HepG2 (cell line): ENCODE data around the gene TRIM34. TPM values are rescaled to one million over a fixed set of nuclear protein-coding genes. Genes with fewer than 3 reads are reported as not detected.

Source experiments
- ARID3A ChIP-seq: IDR thresholded peaks from 2 replicates; pipeline ENCODE4 v1.6.1; 2012; ENCODE audit warnings: low read depth, low read length, improper control_type of control experiment
- CREB3 ChIP-seq: sonication (generic); formaldehyde crosslinking; IDR thresholded peaks from 2 replicates; pipeline ENCODE4 v1.5.0; 2020; ENCODE audit warnings: missing genetic modification reagents
- DBP ChIP-seq: sonication (generic); formaldehyde crosslinking; IDR thresholded peaks from 2 replicates; pipeline ENCODE4 v1.4.0; 2020; ENCODE audit warnings: missing genetic modification reagents; ENCODE audit errors: not compliant biosample characterization
- EEA1 ChIP-seq: sonication (generic); formaldehyde crosslinking; IDR thresholded peaks from 2 replicates; pipeline ENCODE4 v1.5.1; 2020; ENCODE audit warnings: mild to moderate bottlenecking, missing genetic modification reagents, borderline replicate concordance
- FIP1L1 ChIP-seq: fragments of 200-400 bp; formaldehyde crosslinking; IDR thresholded peaks from 2 replicates; pipeline ENCODE4 v1.6.1; 2018; ENCODE audit warnings: low read depth, mild to moderate bottlenecking, low read length, moderate library complexity, borderline replicate concordance; ENCODE audit not compliant: insufficient read depth
- GZF1 ChIP-seq: sonication (generic); formaldehyde crosslinking; IDR thresholded peaks from 2 replicates; pipeline ENCODE4 v1.5.1; 2020; ENCODE audit warnings: mild to moderate bottlenecking, missing genetic modification reagents
- HDAC1 ChIP-seq: sonication (generic); formaldehyde crosslinking; IDR thresholded peaks from 2 replicates; pipeline ENCODE4 v1.5.1; 2020; ENCODE audit warnings: mild to moderate bottlenecking, missing genetic modification reagents
- HOMEZ ChIP-seq: IDR thresholded peaks from 2 replicates; pipeline ENCODE4 v1.6.1; 2016; ENCODE audit warnings: low read depth
- KAT8 ChIP-seq: IDR thresholded peaks from 2 replicates; pipeline ENCODE4 v1.6.1; 2016; ENCODE audit warnings: missing genetic modification reagents, missing compliant biosample characterization
- KDM3A ChIP-seq: IDR thresholded peaks from 2 replicates; pipeline ENCODE4 v1.6.1; 2018; ENCODE audit warnings: low read depth, missing compliant biosample characterization
- MATR3 ChIP-seq: sonication (generic); formaldehyde crosslinking; IDR thresholded peaks from 2 replicates; pipeline ENCODE4 v1.4.0; 2020; ENCODE audit warnings: missing genetic modification reagents
- NFYC ChIP-seq: IDR thresholded peaks from 2 replicates; pipeline ENCODE4 v1.6.1; 2016; ENCODE audit warnings: missing genetic modification reagents, missing compliant biosample characterization
- PHF20 ChIP-seq: sonication (generic); formaldehyde crosslinking; IDR thresholded peaks from 2 replicates; pipeline ENCODE4 v1.5.0; 2020; ENCODE audit warnings: mild to moderate bottlenecking, missing genetic modification reagents
- SMARCE1 ChIP-seq: fragments of 450-650 bp; IDR thresholded peaks from 2 replicates; pipeline ENCODE4 v1.6.1; 2017; ENCODE audit warnings: borderline replicate concordance
- SNAPC2 ChIP-seq: sonication (generic); formaldehyde crosslinking; IDR thresholded peaks from 2 replicates; pipeline ENCODE4 v1.8.1; 2022; ENCODE audit warnings: mild to moderate bottlenecking, missing genetic modification reagents
- XRCC5 ChIP-seq: fragments of 200-400 bp; formaldehyde crosslinking; optimal IDR thresholded peaks from 2 replicates; pipeline ENCODE3; 2017; ENCODE audit warnings: mild to moderate bottlenecking, low read length
- ZFX ChIP-seq: sonication (generic); formaldehyde crosslinking; IDR thresholded peaks from 2 replicates; pipeline ENCODE4 v1.4.0; 2020; ENCODE audit warnings: mild to moderate bottlenecking, low read depth, missing genetic modification reagents, moderate library complexity
- ZNF660 ChIP-seq: sonication (generic); formaldehyde crosslinking; IDR thresholded peaks from 2 replicates; pipeline ENCODE4 v1.5.1; 2020; ENCODE audit warnings: mild to moderate bottlenecking, low read depth, missing genetic modification reagents, borderline replicate concordance
- ZNF709 ChIP-seq: sonication (generic); formaldehyde crosslinking; IDR thresholded peaks from 2 replicates; pipeline ENCODE4 v1.5.0; 2020; ENCODE audit warnings: mild to moderate bottlenecking, missing genetic modification reagents
- ZSCAN9 ChIP-seq: IDR thresholded peaks from 2 replicates; pipeline ENCODE4 v1.6.1; 2016; ENCODE audit warnings: borderline replicate concordance
- polyA plus RNA-seq, 8 experiments: library from polyadenylated mRNA; depleted of rRNA in 3 of 8; stranded (reverse) in 7 of 8; unstranded in 1 of 8; fragments of >200 nt; fragmentation: Illumina TruSeq in 4 of 8; extraction: Trizol in 4 of 8; gene quantifications; 2 replicates each; pipeline versions ENCODE4 v1.2.1 to v1.2.3, GENCODE V29; 2011 to 2016; ENCODE audit warnings: low read depth in 4 of 8, missing spikeins in 1 of 8, mixed read lengths in 1 of 8; ENCODE audit not compliant: insufficient read depth in 1 of 8
- total RNA-seq, 5 experiments: library from RNA; depleted of rRNA; stranded (reverse); fragments of >200 nt; fragmentation: Illumina TruSeq; extraction: Trizol; gene quantifications; 2 replicates each; pipeline ENCODE4 v1.2.3, GENCODE V29; 2016; ENCODE audit warnings: low read depth in 1 of 5
- TF ChIP-seq, protein P1 (sequence below): sonication (generic); formaldehyde crosslinking; IDR thresholded peaks from 2 replicates; pipeline ENCODE4 v1.8.1; 2023; ENCODE audit warnings: missing genetic modification reagents, inconsistent platforms, borderline replicate concordance
- TF ChIP-seq, protein P2 (sequence below): sonication (generic); formaldehyde crosslinking; IDR thresholded peaks from 2 replicates; pipeline ENCODE4 v1.4.0; 2020; ENCODE audit warnings: missing genetic modification reagents

Gene TRIM34
- total and polyA plus RNA-seq, 2 of the 13 experiments (the other 11 are each of a cell fraction or from before 2014, with no cell fraction given): 0.13 to 0.42 TPM

DNA sequence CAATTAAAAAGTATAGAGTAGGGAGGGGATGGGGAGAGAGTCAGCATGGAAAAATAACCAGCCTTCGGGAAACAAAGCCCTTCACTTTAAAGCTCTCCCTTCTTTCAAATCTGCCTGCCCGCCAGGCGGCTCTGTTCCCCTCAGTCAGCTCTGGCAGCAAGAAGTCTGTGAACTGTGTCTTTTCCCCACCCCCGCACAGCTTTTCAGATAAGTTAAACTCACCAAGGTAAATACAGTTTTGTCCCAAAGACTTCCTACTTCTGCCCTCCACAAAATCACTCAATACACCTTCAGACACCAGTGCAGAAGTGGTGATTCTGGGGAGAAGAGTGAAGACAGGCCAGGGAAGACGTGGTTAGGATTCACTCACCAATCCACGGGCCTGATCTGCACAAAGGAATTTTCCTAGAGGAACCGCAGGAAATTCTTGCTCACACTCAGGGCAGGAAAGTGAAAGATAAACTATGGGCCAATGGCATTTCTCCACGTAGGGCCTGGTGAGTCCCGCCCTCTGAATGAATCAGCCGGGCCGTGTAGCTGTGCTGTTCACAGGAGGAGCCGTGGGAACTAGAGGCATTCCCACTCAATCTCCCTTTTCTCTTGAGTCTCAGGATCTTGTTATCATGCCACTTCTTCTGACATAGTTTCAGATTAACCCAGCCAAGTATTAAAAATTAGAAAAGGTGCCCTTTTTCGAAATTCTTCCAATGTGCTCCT lies 60.0 kb downstream of the TRIM34 start, which contains the start of gene TRIM5 (continued):
- TF ChIP-seq CREB3 (CRISPR knock-in tag) (no peak), HDAC1 (CRISPR knock-in tag) (peak; percentile 30; the same call in 1 of the 2 replicates), SMARCE1 (no peak), ZSCAN9 (CRISPR knock-in tag) (no peak), PHF20 (peak; percentile 68), ARID3A (0 out of 2 replicates have a peak, but pooled peaks have one; percentile 32), DBP (CRISPR knock-in tag) (no peak), KAT8 (CRISPR knock-in tag) (no peak), HOMEZ (CRISPR knock-in tag) (no peak; the same call in 1 of the 2 replicates), KDM3A (CRISPR knock-in tag) (no peak), SNAPC2 (CRISPR knock-in tag) (no peak), ZNF709 (CRISPR knock-in tag) (no peak), NFYC (peak; percentile 76), FIP1L1 (no peak), ZFX (CRISPR knock-in tag) (peak; percentile 63), ZNF660 (CRISPR knock-in tag) (no peak), EEA1 (CRISPR knock-in tag) (no peak), XRCC5 (peak; percentile 74), GZF1 (CRISPR knock-in tag) (no peak), MATR3 (no peak)
- TF ChIP-seq, protein P1, sequence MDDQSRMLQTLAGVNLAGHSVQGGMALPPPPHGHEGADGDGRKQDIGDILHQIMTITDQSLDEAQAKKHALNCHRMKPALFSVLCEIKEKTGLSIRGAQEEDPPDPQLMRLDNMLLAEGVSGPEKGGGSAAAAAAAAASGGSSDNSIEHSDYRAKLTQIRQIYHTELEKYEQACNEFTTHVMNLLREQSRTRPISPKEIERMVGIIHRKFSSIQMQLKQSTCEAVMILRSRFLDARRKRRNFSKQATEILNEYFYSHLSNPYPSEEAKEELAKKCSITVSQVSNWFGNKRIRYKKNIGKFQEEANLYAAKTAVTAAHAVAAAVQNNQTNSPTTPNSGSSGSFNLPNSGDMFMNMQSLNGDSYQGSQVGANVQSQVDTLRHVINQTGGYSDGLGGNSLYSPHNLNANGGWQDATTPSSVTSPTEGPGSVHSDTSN (CRISPR knock-in tag): no peak
- TF ChIP-seq, protein P2, sequence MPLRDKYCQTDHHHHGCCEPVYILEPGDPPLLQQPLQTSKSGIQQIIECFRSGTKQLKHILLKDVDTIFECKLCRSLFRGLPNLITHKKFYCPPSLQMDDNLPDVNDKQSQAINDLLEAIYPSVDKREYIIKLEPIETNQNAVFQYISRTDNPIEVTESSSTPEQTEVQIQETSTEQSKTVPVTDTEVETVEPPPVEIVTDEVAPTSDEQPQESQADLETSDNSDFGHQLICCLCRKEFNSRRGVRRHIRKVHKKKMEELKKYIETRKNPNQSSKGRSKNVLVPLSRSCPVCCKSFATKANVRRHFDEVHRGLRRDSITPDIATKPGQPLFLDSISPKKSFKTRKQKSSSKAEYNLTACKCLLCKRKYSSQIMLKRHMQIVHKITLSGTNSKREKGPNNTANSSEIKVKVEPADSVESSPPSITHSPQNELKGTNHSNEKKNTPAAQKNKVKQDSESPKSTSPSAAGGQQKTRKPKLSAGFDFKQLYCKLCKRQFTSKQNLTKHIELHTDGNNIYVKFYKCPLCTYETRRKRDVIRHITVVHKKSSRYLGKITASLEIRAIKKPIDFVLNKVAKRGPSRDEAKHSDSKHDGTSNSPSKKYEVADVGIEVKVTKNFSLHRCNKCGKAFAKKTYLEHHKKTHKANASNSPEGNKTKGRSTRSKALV (CRISPR knock-in tag): no peak
